NCI-H146 treated with DMSO at 0.1 percent for 48 hours (cell line): Measurements from ENCODE around the gene PRICKLE3.

Experiments used
- DNase-seq: peaks from one replicate; lab custom pipeline; 2025; ENCODE audit not compliant: unreplicated experiment; lab: John Stamatoyannopoulos, UW

PRICKLE3 gene, protein sequence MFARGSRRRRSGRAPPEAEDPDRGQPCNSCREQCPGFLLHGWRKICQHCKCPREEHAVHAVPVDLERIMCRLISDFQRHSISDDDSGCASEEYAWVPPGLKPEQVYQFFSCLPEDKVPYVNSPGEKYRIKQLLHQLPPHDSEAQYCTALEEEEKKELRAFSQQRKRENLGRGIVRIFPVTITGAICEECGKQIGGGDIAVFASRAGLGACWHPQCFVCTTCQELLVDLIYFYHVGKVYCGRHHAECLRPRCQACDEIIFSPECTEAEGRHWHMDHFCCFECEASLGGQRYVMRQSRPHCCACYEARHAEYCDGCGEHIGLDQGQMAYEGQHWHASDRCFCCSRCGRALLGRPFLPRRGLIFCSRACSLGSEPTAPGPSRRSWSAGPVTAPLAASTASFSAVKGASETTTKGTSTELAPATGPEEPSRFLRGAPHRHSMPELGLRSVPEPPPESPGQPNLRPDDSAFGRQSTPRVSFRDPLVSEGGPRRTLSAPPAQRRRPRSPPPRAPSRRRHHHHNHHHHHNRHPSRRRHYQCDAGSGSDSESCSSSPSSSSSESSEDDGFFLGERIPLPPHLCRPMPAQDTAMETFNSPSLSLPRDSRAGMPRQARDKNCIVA

DNA sequence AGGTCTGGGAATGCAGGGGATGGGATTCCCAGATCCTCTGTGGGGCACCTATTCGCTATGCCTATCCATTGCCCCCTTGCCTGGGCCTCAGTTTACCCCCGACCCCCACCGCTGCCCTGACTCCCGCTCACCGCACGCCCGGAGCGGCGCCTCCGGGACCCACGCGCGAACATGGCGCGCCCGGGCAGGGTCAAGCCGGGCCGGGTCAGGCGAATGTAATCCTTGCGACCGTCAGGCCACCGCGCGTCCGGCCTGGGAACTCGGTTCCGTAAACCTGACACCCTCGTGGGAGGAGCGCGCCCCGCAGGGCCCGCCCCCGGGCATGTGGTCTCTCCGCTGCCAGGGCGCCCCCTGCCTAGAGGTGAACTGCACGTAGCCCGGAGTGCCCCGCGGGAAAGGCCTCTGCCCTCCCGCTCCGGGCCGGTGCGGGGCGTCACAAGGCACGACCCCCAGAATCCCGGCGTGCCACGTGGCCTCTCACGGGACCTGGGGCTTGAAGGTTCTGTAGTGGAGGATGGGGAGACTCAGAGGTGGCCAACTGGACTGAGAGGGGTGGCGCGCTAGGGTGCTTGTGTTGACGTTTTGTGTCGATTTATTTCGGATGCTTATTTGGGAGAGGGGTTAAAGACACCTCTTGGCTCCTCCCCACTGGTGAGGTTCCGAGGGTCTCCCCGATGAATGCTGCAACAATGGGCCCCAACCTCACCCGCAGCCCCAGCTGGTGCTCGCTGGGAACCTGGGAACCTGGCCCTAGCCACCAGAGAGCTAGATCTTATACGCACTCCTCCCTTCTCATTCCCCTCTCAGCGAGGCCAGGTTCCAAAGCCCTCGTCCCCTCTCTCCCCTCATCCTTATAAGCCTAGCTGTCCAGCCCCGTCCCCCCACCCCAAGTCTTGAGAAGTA, at the start of gene PRICKLE3:
Gene PRICKLE3 (minus strand): TSS at position 249 of the 903 bp plus-strand sequence. CDS start 76 bp downstream, at position 173.
- DNase-seq: peak; percentile 44

DNA sequence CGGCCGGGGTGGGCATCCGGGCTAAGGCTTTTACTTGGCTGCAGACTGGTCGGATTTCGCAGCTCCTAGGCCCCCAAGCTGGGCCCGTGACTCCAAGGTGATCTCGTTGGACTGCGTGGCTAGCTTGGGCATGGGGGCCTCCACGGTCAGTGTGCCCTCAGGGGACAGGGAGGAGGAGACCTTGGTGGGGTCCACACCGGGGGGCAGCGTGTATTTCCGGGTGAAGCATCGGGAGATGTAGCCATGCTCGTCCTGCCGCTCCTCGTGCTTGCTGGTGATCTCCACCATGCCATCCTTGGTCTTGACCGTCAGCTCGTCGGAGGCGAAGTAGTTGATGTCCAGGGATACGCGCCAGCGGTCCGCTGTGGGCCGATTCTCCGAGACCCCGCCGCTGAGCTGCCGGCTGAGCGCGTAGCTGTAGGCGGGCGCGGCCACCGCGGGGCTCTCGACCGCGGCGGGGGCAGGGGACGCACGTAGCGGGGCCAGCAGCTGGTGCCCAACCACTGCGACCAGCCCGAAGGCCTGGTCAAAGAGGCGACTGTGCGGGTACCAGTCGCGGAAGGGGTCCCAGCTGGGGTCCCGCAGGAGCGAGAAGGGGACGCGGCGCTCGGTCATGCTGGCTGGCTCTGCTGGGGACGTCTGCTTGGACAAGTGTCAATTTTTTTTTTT, 47.8 kb upstream of the PRICKLE3 start:
- no peak for DNase-seq

DNA sequence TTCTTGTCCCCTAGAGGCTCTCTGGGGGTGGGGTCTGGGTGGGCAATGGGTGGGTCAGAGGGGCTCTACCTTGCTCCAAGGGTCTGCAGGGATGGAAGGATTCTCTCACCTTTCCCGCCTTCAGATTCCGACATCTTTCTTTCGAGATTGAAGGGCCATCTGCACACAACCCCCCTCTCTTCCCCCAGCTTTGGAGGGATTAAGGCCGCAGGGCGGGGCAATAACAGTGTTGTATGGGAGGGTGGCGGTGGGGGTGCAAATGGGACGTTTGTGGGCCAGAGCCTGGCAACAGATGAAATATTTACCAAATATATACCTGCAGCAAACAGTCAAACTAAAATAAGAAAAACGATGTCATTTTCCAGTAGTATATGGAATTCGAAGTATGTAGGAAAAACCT, 47.0 kb upstream of the PRICKLE3 start, which contains the start of gene CACNA1F:
Gene CACNA1F (minus strand): TSS at position 165 of the 400 bp plus-strand sequence. CDS start 31 bp downstream, at position 134.
- DNase-seq: no peak

DNA sequence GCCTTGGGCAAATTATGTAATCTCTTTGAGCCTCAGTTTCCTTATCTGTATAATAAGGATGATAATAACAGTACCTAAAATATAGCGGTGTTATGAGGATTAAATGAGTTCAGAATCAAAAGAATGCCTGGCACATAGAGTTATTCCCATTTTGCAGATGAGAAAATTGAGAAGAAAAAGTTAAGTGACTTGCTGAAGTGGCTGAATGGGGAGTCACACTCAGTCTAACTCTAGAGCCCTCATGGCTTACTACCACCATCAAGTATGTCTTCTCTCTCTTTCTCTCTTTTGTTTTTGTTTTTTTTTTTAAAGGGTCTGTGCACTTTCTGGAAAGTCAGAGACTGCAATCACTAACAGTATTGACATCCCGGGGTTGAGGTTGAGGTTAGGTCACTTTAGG, 46.4 kb upstream of the PRICKLE3 start:
- no peak for DNase-seq

DNA sequence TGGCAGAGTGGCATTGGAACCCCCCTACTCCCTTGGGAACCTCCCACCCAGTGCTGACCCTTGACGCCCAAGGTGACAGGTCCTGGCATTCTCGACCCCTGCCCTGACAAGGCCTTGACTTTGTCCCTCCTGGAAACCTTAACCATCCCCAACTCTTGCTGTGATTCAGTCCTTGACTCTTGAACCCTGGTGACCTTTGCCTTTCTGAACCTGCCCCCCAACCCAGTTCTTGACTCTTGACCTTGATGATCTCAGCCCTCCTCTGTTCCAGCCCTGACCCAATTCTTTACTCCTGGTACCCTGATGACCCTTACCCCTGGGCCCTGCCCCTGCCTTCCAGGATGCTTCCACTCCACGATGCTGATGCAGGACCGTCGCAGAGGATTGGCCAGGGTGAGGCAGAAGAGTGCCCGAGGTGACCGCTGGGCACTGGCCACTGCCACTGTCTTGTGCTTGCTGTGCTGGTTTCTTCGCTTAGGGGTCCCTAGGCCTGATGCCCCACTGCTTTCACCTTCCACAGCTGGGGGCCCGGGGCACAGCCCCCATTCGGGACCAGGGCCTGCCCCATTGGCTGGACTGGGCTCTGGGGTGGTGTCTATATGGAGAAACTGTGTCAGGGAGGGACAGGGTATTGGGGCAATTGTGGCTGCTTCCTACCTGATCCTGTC, 45.3 kb upstream of the PRICKLE3 start:
- DNase-seq: no peak

DNA sequence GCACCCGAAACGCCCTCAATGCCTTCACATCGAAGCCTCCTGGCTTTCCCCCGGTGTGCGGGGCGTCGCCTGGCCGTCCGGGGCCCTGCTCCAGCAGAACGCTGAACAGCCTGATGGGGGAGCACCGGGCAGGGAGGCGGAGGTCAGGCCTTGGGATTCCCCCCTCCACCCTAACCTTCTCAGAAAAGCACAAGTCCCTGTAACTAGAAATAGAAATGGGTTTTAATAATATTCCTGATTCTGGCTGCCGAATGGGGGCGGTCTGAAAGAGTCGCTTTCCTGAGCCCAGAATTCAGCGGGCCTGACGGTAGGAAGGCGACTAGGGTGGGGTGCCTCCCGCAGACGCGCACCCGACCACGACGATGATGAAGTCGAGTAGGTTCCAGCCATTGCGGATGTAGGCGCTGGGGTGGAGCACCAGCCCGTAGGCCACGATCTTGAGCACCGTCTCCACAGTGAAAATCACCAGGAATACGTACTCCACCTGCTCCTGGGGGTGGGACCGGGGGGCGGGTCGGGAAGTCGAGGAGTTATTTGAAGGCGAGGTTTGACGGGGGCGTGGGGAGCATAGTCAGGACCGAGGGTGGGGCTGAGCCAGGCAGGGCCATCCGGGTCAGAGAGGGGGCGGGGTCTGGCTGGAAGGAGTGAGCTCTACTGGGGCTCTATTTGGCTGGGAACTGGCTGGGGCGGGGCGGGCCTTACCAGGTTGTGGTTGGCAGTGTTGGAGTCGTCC, 44.5 kb upstream of the PRICKLE3 start:
- DNase-seq: peak; percentile 64

DNA sequence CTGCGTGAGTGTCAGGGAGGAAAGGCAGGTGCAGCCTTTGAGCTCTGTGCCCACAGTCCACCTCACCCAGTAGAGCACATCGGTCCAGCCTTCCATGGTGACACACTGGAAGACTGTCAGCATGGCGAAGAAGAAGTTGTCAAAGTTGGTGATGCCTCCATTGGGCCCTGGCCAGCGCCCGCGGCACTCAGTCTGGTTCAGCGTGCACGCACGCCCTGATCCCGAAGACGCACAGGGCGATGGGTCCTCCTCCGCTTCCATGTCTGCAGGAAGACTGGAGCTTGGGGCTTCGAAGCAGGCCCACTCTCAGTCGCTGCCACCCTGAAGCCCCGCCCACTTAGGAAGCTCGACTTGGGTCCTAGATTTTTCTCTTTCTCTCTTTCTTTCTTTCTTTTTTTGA, 42.0 kb upstream of the PRICKLE3 start:
- DNase-seq: no peak

DNA sequence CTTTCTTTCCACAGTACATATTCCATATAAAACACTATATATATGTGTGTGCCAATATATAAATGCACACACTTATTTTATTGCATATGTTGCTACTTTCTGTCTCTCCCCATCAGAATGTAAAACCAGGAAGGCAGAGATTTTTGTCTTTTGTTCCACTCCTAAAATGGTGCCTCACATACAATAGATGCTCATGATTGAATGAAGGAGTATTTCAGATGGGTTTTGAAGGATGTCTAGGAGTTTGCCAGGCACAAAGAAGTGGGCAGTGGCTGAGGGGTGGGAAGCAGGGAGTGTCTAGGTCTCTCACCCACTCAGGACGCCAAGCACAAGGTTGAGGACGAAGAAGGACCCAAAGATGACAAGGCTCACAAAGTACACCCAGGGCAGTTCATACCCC, 41.6 kb upstream of the PRICKLE3 start:
- no peak for DNase-seq

DNA sequence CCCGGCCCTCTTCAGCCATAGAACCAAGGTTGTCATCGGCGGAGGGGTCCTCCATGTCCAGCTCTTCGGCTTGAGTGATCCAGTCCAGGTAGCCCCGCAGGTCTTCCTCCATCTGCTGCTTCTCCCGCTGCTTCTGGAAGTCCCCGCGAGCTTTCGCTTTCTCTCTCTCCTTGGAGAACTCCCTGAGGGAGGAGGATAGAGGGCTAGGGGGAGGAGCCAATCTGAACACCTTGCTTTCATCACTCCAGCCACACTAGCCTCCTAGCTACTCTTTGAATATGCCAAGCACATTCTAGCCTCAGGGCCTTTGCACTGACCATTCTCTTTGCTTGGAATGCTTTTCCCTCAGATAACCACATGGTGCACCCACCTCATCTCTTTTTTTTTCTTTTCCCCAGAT, 40.8 kb upstream of the PRICKLE3 start:
- no peak for DNase-seq

DNA sequence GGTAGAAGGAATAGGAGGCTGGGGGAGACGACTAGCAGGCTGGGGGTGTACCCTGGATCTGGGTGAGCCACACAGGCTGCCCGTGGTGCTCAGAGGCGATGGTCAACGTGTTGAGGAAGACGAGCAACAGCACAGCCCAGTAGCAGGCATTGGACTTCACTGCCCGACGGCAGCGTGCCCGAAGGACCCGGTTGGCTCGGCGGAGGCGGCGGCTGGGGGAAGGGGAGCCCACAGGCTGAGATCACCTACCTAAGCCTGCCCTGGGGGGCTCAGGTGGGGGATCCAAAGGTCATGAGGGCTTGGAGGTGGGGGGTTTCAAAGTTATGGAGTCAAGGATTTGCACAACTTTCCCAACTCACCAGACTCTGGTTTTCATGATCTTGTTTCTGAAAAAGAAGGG, 39.7 kb upstream of the PRICKLE3 start:
- DNase-seq: no peak

DNA sequence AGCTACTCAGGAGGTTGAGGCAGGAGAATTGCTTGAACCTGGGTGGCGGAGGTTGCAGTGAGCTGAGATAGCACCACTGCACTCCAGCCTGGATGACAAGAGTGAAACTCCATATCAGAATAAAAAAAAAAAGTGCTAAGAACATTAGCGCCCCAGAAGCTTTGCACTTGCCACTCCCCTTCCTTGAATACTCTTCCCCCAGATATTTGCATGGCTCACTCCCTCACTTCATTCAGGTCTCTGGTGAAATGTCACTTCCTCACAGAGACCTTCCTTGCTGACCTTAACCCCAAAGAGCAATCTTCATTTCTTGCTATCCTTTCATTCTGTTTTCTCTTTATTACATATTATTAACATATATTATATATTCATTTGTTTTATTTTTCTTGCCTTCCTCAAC, 35.7 kb upstream of the PRICKLE3 start:
- DNase-seq: no peak

DNA sequence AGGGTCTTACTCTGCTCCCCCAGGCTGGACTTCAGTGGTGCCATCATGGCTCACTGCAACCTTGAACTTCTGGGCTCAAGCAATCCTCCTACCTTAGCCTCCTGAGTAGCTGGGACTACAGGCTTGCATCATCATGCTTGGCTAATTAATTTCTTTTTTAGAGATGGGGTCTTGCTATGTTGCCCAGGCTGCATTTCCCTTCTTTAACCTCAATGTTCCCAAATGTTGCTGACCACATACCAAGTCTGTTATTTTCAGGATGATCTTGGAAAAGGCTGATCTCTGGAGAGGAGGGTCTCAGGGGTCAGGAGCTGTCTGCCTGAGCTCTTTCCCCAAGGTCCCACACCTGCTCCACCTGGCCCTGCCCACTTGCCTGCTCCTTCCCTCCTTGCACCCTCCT, 33.9 kb upstream of the PRICKLE3 start:
- DNase-seq: no peak

DNA sequence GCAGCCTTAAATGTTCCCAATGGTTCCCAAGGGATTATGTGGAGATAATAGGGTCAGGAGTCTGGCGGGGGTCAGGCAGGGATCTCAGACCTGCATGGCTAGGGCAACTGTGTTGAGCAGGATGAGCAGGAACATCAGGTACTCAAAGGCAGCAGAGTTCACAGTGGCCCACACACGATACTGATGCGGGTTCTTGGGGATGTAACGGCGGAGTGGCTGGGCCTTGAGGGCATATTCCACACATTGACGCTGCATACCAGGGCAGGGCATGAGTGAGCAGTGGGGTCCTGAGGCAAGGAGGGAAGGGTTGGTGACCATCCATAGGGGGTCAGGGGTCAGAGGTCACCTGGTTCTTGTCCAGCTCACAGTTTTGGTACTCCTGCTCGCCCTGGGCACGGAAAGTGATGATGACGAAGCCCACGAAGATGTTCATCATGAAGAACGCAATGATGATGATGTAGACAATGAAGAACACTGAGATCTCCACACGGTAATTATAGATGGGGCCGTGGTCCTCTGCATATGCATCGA, 28.9 kb upstream of the PRICKLE3 start:
- DNase-seq: no peak

DNA sequence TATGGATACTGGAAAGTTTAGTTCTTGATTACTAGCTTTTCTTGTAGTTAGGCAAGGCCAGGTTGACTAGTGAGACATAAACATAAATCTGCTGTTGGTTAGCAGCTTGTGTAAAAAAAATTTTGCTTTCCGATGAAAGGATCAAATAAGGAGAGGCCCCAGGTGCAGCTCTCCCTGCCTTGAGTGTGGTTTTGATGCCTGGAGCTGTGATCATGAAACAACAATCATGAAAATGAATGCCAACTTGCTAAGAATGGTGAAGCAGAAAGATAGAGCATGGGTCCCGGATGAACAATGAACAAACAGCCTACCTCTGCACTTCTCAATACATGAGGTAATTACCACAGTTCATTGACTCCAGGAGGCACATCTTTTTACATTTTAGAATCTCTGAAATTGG, 28.2 kb upstream of the PRICKLE3 start:
- DNase-seq: no peak

DNA sequence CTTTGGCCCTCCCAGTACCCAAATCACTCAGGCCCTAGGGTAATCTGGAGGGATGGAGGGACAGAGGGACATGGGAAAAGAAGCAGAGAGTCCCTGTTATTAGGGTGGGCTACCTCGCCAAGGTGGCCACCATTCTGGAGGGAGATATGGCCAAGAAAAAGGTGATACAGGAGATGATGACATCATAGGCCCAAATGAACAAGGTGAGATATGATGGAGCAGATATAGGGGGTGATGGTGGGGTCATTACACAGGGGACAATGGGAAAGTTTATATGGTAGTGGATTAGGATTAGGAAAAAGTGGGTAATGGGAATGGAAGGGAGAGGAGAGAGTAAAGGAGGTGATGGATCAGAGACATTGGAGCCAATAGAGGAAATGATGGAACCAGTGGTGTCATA, 26.7 kb upstream of the PRICKLE3 start:
- no peak for DNase-seq

DNA sequence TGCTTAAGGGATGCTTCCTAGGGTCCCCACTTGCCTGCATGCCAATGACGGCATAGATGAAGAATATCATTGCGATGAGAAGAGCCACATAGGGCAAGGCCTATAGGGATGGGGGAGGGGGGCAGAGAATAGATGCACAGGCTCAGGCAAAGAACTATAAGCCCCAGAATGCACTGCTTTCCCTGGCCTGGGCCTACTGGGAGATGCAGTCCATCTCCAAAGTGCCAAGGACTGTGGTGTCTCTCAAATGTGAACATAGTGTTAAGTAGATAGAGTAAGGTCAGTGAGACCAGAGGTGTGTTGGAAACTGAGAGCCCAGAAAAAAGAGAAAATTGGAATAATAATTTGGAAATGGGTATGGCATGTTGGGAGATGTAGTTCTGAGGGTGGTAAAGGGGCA, 26.0 kb upstream of the PRICKLE3 start:
- DNase-seq: no peak

DNA sequence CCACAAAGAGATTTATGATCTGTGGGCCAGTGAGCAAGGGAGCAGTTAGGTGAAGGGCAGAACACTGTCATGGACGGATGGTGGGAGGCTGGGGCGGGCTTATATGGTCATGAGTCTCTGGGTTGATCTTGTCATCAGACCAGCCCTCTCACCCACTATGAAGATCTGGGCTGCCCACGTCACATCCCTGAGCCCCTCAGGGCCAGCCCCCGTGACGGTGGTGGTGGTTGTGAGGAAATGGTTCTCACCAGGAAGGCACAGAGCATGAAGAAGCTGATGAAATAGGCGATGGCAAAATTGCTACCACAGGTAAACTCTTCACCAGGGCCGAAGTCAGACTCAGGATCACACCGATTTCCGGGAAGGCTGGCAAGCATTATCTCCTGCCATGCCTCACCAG, 24.9 kb upstream of the PRICKLE3 start:
- no peak for DNase-seq

DNA sequence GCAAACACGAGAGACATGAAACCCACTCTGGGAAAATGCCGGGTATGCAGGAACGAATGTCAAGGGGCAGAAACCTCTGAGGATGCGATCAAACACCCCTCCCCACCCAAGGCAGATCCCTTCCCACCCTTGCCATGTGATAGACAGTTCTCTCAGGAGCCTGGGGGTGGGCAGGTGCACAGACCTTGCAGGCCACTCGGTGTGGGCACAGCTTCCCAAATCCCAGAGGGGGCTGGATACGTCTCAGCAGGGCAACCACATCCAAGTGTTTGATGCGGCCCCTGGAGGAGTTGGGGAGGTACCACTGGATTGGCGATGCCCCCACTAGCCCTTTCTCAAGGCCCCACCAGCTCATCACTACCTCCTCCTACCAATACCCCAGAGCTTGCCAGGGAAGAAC, 24.2 kb upstream of the PRICKLE3 start:
- no peak for DNase-seq

DNA sequence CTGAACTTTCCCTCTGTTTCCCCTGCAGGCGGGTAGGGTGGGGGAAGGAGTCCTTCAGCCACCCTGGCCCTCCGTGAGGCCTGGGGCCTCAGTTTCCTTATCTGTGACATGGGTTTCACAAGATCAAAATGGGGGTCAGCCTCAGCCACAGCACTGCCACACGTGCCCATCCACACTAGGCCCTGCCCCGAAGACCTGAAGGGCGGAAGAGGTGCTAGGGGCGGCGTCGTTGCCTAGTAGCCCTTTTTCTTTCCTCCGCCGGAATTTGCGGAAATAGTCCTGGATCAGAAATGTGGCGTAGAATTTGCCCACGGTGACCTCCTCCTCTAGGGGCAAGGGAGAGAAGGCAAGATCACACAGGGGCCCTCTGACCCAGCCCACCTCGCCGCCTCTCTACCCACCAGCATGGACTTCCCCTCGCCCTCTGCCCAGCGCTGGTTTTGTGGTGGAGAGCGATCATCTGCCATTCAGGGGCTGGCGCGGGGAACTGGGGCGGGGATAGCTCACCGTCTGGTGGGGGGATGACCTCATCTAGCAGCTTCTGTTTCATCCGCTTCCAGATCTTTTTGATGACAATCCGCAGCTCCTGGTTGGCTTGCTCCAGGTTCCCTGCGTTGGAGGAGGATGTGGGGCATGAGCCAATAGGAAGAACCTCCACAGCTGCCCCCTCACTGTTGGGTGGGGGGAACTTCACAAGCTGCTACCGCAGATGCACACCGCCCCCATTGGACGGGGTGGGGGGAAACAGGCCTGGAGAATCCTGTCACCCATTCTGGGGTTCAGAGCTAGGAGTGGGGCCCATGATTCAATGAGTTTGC, 23.5 kb upstream of the PRICKLE3 start:
- DNase-seq: no peak
